Lower leg skin (tissue), 3 donors: ENCODE measurements around the gene SLBP.

ENCODE experiments used
- POLR2A ChIP-seq, 2 donors: fragments of 450-650 bp; IDR thresholded peaks; one replicate each; pipeline ENCODE4 v1.6.1; 2016 to 2017; ENCODE audit warnings: antibody characterized with exemption in 2 of 2, mild to moderate bottlenecking in 1 of 2, moderate library complexity in 1 of 2
- TF ChIP-seq, protein P1 (sequence below), 3 donors: fragments of 450-650 bp; IDR thresholded peaks; one replicate each; pipeline ENCODE4 v1.5.1; 2016; ENCODE audit warnings: antibody characterized with exemption in 3 of 3, mild to moderate bottlenecking in 3 of 3, moderate library complexity in 2 of 3

DNA sequence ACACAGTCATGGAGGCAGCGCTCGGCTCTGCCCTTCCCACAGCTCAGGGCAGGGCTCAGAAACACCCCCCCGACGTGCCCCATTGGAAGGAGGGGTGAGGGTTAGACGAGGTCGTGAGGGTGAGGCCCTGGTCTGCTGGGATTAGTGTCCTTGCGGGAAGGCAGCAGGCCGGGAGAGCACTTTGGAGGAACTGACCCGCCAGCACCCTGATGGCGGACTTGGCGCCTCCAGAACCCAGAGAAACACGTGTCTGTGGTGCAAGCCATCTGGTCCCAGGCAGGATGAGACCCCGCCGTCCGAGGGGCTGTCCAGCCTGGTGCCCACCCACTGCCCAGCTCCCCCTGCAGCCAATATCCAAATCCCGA is 35.5 kb upstream of the SLBP start:
- TF ChIP-seq, protein P1, sequence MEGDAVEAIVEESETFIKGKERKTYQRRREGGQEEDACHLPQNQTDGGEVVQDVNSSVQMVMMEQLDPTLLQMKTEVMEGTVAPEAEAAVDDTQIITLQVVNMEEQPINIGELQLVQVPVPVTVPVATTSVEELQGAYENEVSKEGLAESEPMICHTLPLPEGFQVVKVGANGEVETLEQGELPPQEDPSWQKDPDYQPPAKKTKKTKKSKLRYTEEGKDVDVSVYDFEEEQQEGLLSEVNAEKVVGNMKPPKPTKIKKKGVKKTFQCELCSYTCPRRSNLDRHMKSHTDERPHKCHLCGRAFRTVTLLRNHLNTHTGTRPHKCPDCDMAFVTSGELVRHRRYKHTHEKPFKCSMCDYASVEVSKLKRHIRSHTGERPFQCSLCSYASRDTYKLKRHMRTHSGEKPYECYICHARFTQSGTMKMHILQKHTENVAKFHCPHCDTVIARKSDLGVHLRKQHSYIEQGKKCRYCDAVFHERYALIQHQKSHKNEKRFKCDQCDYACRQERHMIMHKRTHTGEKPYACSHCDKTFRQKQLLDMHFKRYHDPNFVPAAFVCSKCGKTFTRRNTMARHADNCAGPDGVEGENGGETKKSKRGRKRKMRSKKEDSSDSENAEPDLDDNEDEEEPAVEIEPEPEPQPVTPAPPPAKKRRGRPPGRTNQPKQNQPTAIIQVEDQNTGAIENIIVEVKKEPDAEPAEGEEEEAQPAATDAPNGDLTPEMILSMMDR (IDR thresholded peaks at IDR 0.05) = no peak
- no peak for TF ChIP-seq POLR2A (IDR thresholded peaks at IDR 0.05)
